ENCODE results near the gene STK24. TPM values are rescaled to one million over a fixed set of nuclear protein-coding genes. Genes with fewer than 3 reads are reported as not detected.

STK24 gene
- total RNA-seq, 2 donors from 2014 or later: 115 to 125 TPM

DNA sequence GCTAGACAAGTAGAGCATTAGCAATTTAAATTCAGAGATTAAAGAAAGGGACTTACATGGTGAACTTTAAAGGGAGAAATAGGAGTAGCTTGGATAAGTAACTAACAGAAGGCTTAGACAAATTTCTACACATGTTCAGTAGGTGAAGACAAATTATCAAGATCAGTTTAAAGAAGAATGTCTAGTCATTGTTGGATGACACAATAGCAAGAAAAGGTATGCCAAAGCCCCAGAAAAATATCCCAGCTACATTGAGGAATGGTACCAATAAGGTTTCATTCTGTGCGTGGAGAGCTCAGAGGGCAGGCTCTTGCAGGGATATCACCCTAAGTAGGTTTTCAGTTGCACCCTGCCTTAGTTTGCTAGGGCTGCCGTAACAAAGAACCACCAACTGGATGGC, 3.5 kb upstream of the STK24 start:
- no peak for TF ChIP-seq CTCF (conservative IDR thresholded peaks at IDR 0.05)
- Mint-ChIP-seq H3K27me3 (ENCODE audit: insufficient read depth) (no peaks in the 10 kb centered on the region), H3K4me1 (peaks cover 16% of the 10 kb centered on the region), H3K36me3 (ENCODE audit: low read depth) (no peaks in the 10 kb centered on the region), H3K27ac (no peak overlapping the region), H3K9me3 (no peaks in the 10 kb centered on the region), H3K4me3 (no peak overlapping the region)
- no peaks in the 10 kb centered on the region for H3K9me3 ChIP-seq (ENCODE audit: control insufficient read depth, low read length)
- no peaks in the 10 kb centered on the region for H3K4me1 ChIP-seq (ENCODE audit: control insufficient read depth, insufficient read depth, low read length)
- 92 to 97% methylated on average over 2 of the region's 2 CpGs for WGBS, 2 experiments (ENCODE audit: insufficient coverage in 1 of 2, insufficient read length in 1 of 2)
- DNase-seq: no peak
- no peak overlapping the region for H3K9ac ChIP-seq (ENCODE audit: extremely low read depth, low read length, poor library complexity, severe bottlenecking)
- H3K27me3 ChIP-seq (ENCODE audit: control insufficient read depth, insufficient read depth, low read length, poor library complexity, severe bottlenecking): no peaks in the 10 kb centered on the region
- no peak overlapping the region for H3K27ac ChIP-seq (ENCODE audit: low read depth, low read length)
- H3K4me3 ChIP-seq (ENCODE audit: low read length): no peak overlapping the region
- H3K36me3 ChIP-seq (ENCODE audit: control insufficient read depth, insufficient read depth, low read length): no peaks in the 10 kb centered on the region

GRCh38 chr13:98577836-98578285, 954 bp upstream of the STK24 start:
- peak; percentile 73 for DNase-seq
- Histone ChIP-seq H3K9me3 (ENCODE audit: control insufficient read depth, low read length) (no peaks in the 10 kb centered on the region), H3K27ac (ENCODE audit: low read depth, low read length) (peak overlapping the region; percentile 88), H3K4me3 (ENCODE audit: low read length) (peak overlapping the region; percentile 83), H3K36me3 (ENCODE audit: control insufficient read depth, insufficient read depth, low read length) (no peaks in the 10 kb centered on the region), H3K27me3 (ENCODE audit: control insufficient read depth, insufficient read depth, low read length, poor library complexity, severe bottlenecking) (no peaks in the 10 kb centered on the region), H3K4me1 (ENCODE audit: control insufficient read depth, insufficient read depth, low read length) (no peaks in the 10 kb centered on the region), H3K9ac (ENCODE audit: extremely low read depth, low read length, poor library complexity, severe bottlenecking) (peak overlapping the region; percentile 79)
- Mint-ChIP-seq H3K9me3 (no peaks in the 10 kb centered on the region), H3K4me1 (peaks cover 31% of the 10 kb centered on the region), H3K27me3 (ENCODE audit: insufficient read depth) (no peaks in the 10 kb centered on the region), H3K36me3 (ENCODE audit: low read depth) (no peaks in the 10 kb centered on the region), H3K4me3 (peak overlapping the region; percentile 75), H3K27ac (peak overlapping the region; percentile 97)
- TF ChIP-seq CTCF (conservative IDR thresholded peaks at IDR 0.05): no peak
- 34 to 53% methylated on average over 10 to 13 of the region's 13 CpGs for WGBS, 2 experiments (ENCODE audit: insufficient coverage in 1 of 2, insufficient read length in 1 of 2)

DNA sequence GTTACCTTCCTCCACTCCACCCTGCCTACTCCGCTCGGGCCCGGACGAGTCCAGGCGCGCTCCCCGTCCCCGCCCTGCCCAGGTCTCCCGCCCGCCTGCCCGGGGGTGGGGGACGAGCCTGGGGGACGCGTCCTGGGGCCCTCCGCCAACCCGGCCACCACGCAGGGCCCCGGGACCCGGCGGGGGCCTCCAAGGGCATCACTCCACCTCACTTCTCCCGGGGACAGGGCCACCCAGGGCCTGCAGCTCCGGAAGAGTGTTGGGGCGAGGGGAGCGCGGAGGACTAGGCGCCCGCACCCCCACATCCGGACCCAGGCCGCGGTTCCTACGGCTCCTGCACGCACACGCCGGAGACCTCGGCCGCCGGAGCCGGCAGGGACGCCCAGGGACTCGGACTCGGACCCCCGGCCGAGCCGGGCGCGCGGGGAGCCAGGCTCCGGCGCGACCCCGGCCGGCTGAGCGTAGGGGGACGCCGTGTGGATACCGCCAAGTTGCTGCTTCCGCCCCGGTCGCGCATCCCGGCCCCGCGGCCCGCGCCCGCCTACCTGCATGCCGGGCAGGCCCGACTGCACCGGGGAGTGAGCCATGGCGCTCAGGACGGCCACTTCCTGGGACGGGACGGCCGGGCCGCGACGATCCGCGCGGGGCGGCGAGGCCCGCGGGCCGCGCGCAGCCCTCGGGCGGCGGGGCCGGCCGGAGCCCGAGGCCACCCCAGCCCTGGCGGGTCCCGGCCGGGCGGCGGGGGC, 534 bp downstream of the STK24 start:
- Mint-ChIP-seq H3K36me3 (ENCODE audit: low read depth) (no peaks in the 10 kb centered on the region), H3K4me1 (peaks cover 45% of the 10 kb centered on the region), H3K9me3 (no peaks in the 10 kb centered on the region), H3K27ac (peak overlapping the region; percentile 86), H3K4me3 (peak overlapping the region; percentile 87), H3K27me3 (ENCODE audit: insufficient read depth) (no peaks in the 10 kb centered on the region)
- H3K27ac ChIP-seq (ENCODE audit: low read depth, low read length): peak overlapping the region; percentile 10
- H3K4me3 ChIP-seq (ENCODE audit: low read length): peak overlapping the region; percentile 96
- DNase-seq: peak; percentile 77
- H3K4me1 ChIP-seq (ENCODE audit: control insufficient read depth, insufficient read depth, low read length): no peaks in the 10 kb centered on the region
- H3K9me3 ChIP-seq (ENCODE audit: control insufficient read depth, low read length): no peaks in the 10 kb centered on the region
- peak overlapping the region; percentile 61 for H3K9ac ChIP-seq (ENCODE audit: extremely low read depth, low read length, poor library complexity, severe bottlenecking)
- WGBS, 2 experiments (ENCODE audit: insufficient coverage in 1 of 2, insufficient read length in 1 of 2): 0% methylated on average over 3 to 98 of the region's 98 CpGs
- no peaks in the 10 kb centered on the region for H3K27me3 ChIP-seq (ENCODE audit: control insufficient read depth, insufficient read depth, low read length, poor library complexity, severe bottlenecking)
- peaks cover 7% of the 10 kb centered on the region for H3K36me3 ChIP-seq (ENCODE audit: control insufficient read depth, insufficient read depth, low read length)
- TF ChIP-seq CTCF (conservative IDR thresholded peaks at IDR 0.05): no peak

Data from endodermal cell (in vitro differentiated cells).